Activated gamma-delta T cell treated with Interleukin-2 at 50 U/mL for 16 hours (primary cell): ENCODE results near the gene PDE9A.
"Not testable (repeated sequence)": the region's sequence is repeated elsewhere in the genome, so short reads cannot be mapped to it uniquely, and the experiment has no call there.

Source experiments
- DNase-seq: peaks from one replicate; pipeline ENCODE4 v3.0.0-alpha.2; 2020

The PDE9A gene

GRCh38 chr21:42780617-42781016 lies 127.2 kb downstream of the PDE9A start:
- DNase-seq, result no peak

GRCh38 chr21:42781150-42781970 lies 127.9 kb downstream of the PDE9A start:
- DNase-seq, result no peak

GRCh38 chr21:42781971-42782722 lies 128.7 kb downstream of the PDE9A start:
- DNase-seq, result no peak

GRCh38 chr21:42782723-42783242 lies 129.4 kb downstream of the PDE9A start:
- DNase-seq, result no peak

- no peak for DNase-seq
Measured at GRCh38 chr21:42784276-42784675, 130.9 kb downstream of the PDE9A start.

- no peak for DNase-seq
Measured at GRCh38 chr21:42784896-42785451, 131.6 kb downstream of the PDE9A start.

GRCh38 chr21:42785666-42786427 lies 132.4 kb downstream of the PDE9A start:
- DNase-seq, result no peak

GRCh38 chr21:42786884-42787283 lies 133.5 kb downstream of the PDE9A start:
- DNase-seq, result no peak

GRCh38 chr21:42787613-42788012 lies 134.2 kb downstream of the PDE9A start:
- no peak for DNase-seq

- no peak for DNase-seq
Measured at GRCh38 chr21:42790520-42791065, 137.2 kb downstream of the PDE9A start.

- no peak for DNase-seq
Measured at GRCh38 chr21:42793774-42794173, 140.4 kb downstream of the PDE9A start.

GRCh38 chr21:42794551-42794950 lies 141.1 kb downstream of the PDE9A start:
- DNase-seq, result no peak

- DNase-seq, result no peak
Measured at GRCh38 chr21:42796327-42797062, 143.1 kb downstream of the PDE9A start.

GRCh38 chr21:42797522-42797921 lies 144.1 kb downstream of the PDE9A start:
- DNase-seq, result no peak

- no peak for DNase-seq
Measured at GRCh38 chr21:42798106-42798505, 144.7 kb downstream of the PDE9A start.

- DNase-seq, result no peak
Measured at GRCh38 chr21:42799516-42799915, 146.1 kb downstream of the PDE9A start.

GRCh38 chr21:42799948-42800347 lies 146.5 kb downstream of the PDE9A start:
- no peak for DNase-seq

- not testable (repeated sequence) for DNase-seq
Measured at GRCh38 chr21:42801616-42802015, 148.2 kb downstream of the PDE9A start.

GRCh38 chr21:42806509-42807140 lies 153.2 kb downstream of the PDE9A start:
- no peak for DNase-seq

GRCh38 chr21:42807293-42807895 lies 154.0 kb downstream of the PDE9A start:
- not testable (repeated sequence) for DNase-seq
